Liver (tissue), 9 donors: ENCODE measurements around the gene FOXI1. TPM values are rescaled to one million over a fixed set of nuclear protein-coding genes. Genes with fewer than 3 reads are reported as not detected.
A peak's percentile ranks its signal among the peaks of the same experiment; 100 is the strongest.

Experiments used
- DNase-seq: peaks from one replicate; pipeline ENCODE4 v3.0.0-alpha.2; 2017; ENCODE audit warnings: low spot score
- H3K27ac ChIP-seq, 2 donors: one replicate each; pipeline ENCODE4 v1.7.0; 2013; ENCODE audit warnings: inconsistent platforms in 2 of 2, low read length in 2 of 2, control low read depth in 1 of 2, low read depth in 1 of 2, mild to moderate bottlenecking in 1 of 2
- H3K27me3 ChIP-seq, 4 donors: one replicate each; pipeline versions ENCODE4 v1.6.1 to v1.7.0; 2013; ENCODE audit warnings: low read length in 3 of 4, inconsistent platforms in 1 of 4, mild to moderate bottlenecking in 1 of 4, moderate library complexity in 1 of 4; ENCODE audit not compliant: control insufficient read depth in 4 of 4, insufficient read depth in 4 of 4
- H3K36me3 ChIP-seq, 4 donors: one replicate each; pipeline versions ENCODE4 v1.6.1 to v1.7.0; 2013; ENCODE audit warnings: low read length in 3 of 4, mild to moderate bottlenecking in 3 of 4, low read depth in 1 of 4, moderate library complexity in 1 of 4; ENCODE audit not compliant: control insufficient read depth in 4 of 4, insufficient read depth in 3 of 4
- H3K4me1 ChIP-seq, 4 donors: one replicate each; pipeline versions ENCODE4 v1.6.1 to v1.7.0; 2013; ENCODE audit warnings: low read length in 3 of 4, mild to moderate bottlenecking in 3 of 4, moderate library complexity in 1 of 4; ENCODE audit not compliant: control insufficient read depth in 4 of 4, insufficient read depth in 4 of 4
- H3K4me3 ChIP-seq, 3 donors: one replicate each; pipeline versions ENCODE4 v1.6.1 to v1.7.0; 2013; ENCODE audit warnings: low read length in 3 of 3, control low read depth in 1 of 3, low read depth in 1 of 3, mild to moderate bottlenecking in 1 of 3
- H3K9ac ChIP-seq, 2 donors: one replicate each; pipeline ENCODE4 v1.7.0; 2013; ENCODE audit warnings: low read length in 2 of 2, mild to moderate bottlenecking in 2 of 2, moderate library complexity in 2 of 2, control low read depth in 1 of 2, low read depth in 1 of 2
- H3K9me3 ChIP-seq, 4 donors: one replicate each; pipeline versions ENCODE4 v1.6.1 to v1.7.0; 2013; ENCODE audit warnings: low read length in 3 of 4; ENCODE audit not compliant: control insufficient read depth in 4 of 4
- ATF3 ChIP-seq: IDR thresholded peaks from 2 replicates; pipeline ENCODE4 v1.6.1; 2016; ENCODE audit warnings: antibody characterized with exemption
- CTCF ChIP-seq: fragments of 150-350 bp; IDR thresholded peaks from 2 replicates; pipeline ENCODE4 v1.5.1; 2017; ENCODE audit warnings: improper control_type of control experiment, low read depth, low read length; ENCODE audit not compliant: missing input control
- EGR1 ChIP-seq, 2 donors: IDR thresholded peaks; 2 replicates each; pipeline ENCODE4 v1.6.1; 2016 to 2018; ENCODE audit warnings: antibody characterized with exemption in 2 of 2, low read depth in 2 of 2
- FOXA1 ChIP-seq: IDR thresholded peaks from 2 replicates; pipeline ENCODE4 v1.6.1; 2016; ENCODE audit warnings: antibody characterized with exemption
- FOXA2 ChIP-seq: IDR thresholded peaks from 2 replicates; pipeline ENCODE4 v1.6.1; 2016; ENCODE audit warnings: antibody characterized with exemption
- HNF4A ChIP-seq, 2 donors: conservative IDR thresholded peaks; 2 replicates each; pipeline ENCODE4 v1.6.1; 2016; ENCODE audit warnings: antibody characterized with exemption in 2 of 2, mild to moderate bottlenecking in 2 of 2
- HNF4G ChIP-seq: IDR thresholded peaks from 2 replicates; pipeline ENCODE4 v1.6.1; 2016; ENCODE audit warnings: antibody characterized with exemption
- JUND ChIP-seq, 2 donors: IDR thresholded peaks; 2 replicates each; pipeline ENCODE4 v1.6.1; 2016; ENCODE audit warnings: antibody characterized with exemption in 2 of 2
- MAX ChIP-seq: IDR thresholded peaks from 2 replicates; pipeline ENCODE4 v1.6.1; 2016; ENCODE audit warnings: antibody characterized with exemption
- NR2F2 ChIP-seq: IDR thresholded peaks from 2 replicates; pipeline ENCODE4 v1.6.1; 2016; ENCODE audit warnings: antibody characterized with exemption
- RAD21 ChIP-seq, 2 donors: IDR thresholded peaks; 2 replicates each; pipeline ENCODE4 v1.6.1; 2016; ENCODE audit warnings: antibody characterized with exemption in 2 of 2, mild to moderate bottlenecking in 2 of 2
- REST ChIP-seq: IDR thresholded peaks from 2 replicates; pipeline ENCODE4 v1.6.1; 2016; ENCODE audit warnings: antibody characterized with exemption, mild to moderate bottlenecking
- RXRA ChIP-seq, 2 donors: IDR thresholded peaks; 2 replicates each; pipeline ENCODE4 v1.6.1; 2017 to 2018; ENCODE audit warnings: antibody characterized with exemption in 2 of 2, mild to moderate bottlenecking in 1 of 2
- SP1 ChIP-seq: IDR thresholded peaks from 2 replicates; pipeline ENCODE4 v1.6.1; 2018; ENCODE audit warnings: antibody characterized with exemption, mild to moderate bottlenecking
- TAF1 ChIP-seq: conservative IDR thresholded peaks from 2 replicates; pipeline ENCODE4 v1.6.1; 2016; ENCODE audit warnings: antibody characterized with exemption, mild to moderate bottlenecking
- YY1 ChIP-seq: IDR thresholded peaks from 2 replicates; pipeline ENCODE4 v1.6.1; 2016; ENCODE audit warnings: antibody characterized with exemption, mild to moderate bottlenecking
- WGBS: extraction: QIAGEN DNeasy Blood & Tissue Kit; methylation state at CpG from one replicate; pipeline ENCODE4 v1.1.7; 2013; 5-methylcytosine and 5-hydroxymethylcytosine counted together
- polyA plus RNA-seq, 2 donors: library from polyadenylated mRNA; stranded (reverse) in 1 of 2; unstranded in 1 of 2; fragments of 200-250 nt in 1 of 2; fragments of >200 nt in 1 of 2; fragmentation: Nextera tagmentation in 1 of 2; extraction: Ambion mirVana in 1 of 2; gene quantifications; one replicate each; pipeline versions ENCODE4 v1.2.1 to v1.2.3, GENCODE V29; 2013 to 2015
- total RNA-seq, 2 donors: library from RNA; depleted of rRNA; stranded (reverse); fragments of >200 nt; gene quantifications; one replicate each; pipeline ENCODE4 v1.2.3, GENCODE V29; 2014
- donor health status: healthy.
- donor health status: healthy.
- donor health status: healthy.
- donor health status: healthy.
- donor health status: healthy.

The FOXI1 gene
- total and polyA plus RNA-seq, 4 donors, result not detected

GRCh38 chr5:170117736-170118135, 12.0 kb downstream of the FOXI1 start (continued):
- TF ChIP-seq TAF1 (no peak), JUND (IDR thresholded peaks at IDR 0.05) (no peak), FOXA1 (no peak), YY1 (no peak)

GRCh38 chr5:170120576-170120975, 14.9 kb downstream of the FOXI1 start:
- Histone ChIP-seq H3K27ac (no peak overlapping the region), H3K36me3 (no peaks in the 10 kb centered on the region), H3K9me3 (peaks cover 0 to 5% (median 3%) of the 10 kb centered on the region in 4 donors), H3K9ac (no peak overlapping the region), H3K27me3 (peaks cover 0 to 2% (median 0%) of the 10 kb centered on the region in 4 donors), H3K4me3 (no peak overlapping the region), H3K4me1 (no peaks in the 10 kb centered on the region)
- DNase-seq, result peak; percentile 13
- WGBS, result 92% methylated on average over 2 of the region's 2 CpGs
- no peak for TF ChIP-seq MAX
- no peak for TF ChIP-seq JUND (IDR thresholded peaks at IDR 0.05)
- TF ChIP-seq HNF4A (conservative IDR thresholded peaks at IDR 0.05), result no peak
- TF ChIP-seq EGR1 (IDR thresholded peaks at IDR 0.05; ENCODE audit: low read depth in 2 of 2), result no peak
- no peak for TF ChIP-seq YY1
- no peak for TF ChIP-seq REST
- no peak for TF ChIP-seq RXRA (IDR thresholded peaks at IDR 0.05)
- TF ChIP-seq CTCF, result no peak
- no peak for TF ChIP-seq FOXA1
- TF ChIP-seq HNF4G, result no peak
- no peak for TF ChIP-seq TAF1

- Histone ChIP-seq H3K4me1 (no peaks in the 10 kb centered on the region), H3K9me3 (peaks cover 2 to 10% (median 8%) of the 10 kb centered on the region in 4 donors), H3K4me3 (no peak overlapping the region), H3K27ac (no peak overlapping the region), H3K27me3 (peaks cover 0 to 2% (median 0%) of the 10 kb centered on the region in 4 donors), H3K9ac (no peak overlapping the region), H3K36me3 (no peaks in the 10 kb centered on the region)
- WGBS, result 77% methylated on average over 7 of the region's 7 CpGs
- TF ChIP-seq RAD21 (IDR thresholded peaks at IDR 0.05) (no peak), JUND (IDR thresholded peaks at IDR 0.05) (no peak), HNF4A (conservative IDR thresholded peaks at IDR 0.05) (no peak), NR2F2 (no peak), ATF3 (no peak), RXRA (IDR thresholded peaks at IDR 0.05) (no peak), FOXA2 (no peak), YY1 (no peak), HNF4G (no peak), REST (no peak), FOXA1 (no peak), CTCF (no peak), SP1 (no peak)
- no peak for DNase-seq
Measured at GRCh38 chr5:170121321-170121720, 15.6 kb downstream of the FOXI1 start.
